ENCODE measurements around the gene SETBP1.

The SETBP1 gene

DNA sequence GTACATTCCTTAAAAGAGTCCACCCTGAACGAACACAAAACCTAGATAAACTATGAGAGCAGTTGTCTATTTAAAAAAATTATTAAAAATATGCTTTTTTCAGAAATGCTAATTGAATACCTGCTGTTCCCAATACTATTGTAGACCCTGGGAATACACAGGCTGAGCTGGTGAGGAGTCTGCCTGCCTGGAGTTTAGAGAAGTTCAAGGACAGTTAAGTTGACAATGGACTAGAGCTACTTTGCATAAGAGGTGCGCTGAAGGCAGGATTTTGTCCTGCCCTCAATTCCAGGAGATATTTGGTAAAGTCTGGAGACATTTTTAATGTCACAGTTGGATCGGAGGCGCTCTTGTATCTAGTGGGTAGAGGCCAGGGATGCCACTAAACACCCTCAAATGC lies 110.2 kb downstream of the SETBP1 start:
- ChIA-PET CTCF (no interaction called here), POLR2A (no interaction called here)
- TF ChIP-seq HOXA7 (CRISPR knock-in tag; IDR thresholded peaks at IDR 0.05; ENCODE audit: borderline replicate concordance), result no peak
- TF ChIP-seq ZXDB (tag by site-specific recombination; IDR thresholded peaks at IDR 0.05), result no peak
- TF ChIP-seq ZBTB17 (tag by site-specific recombination; IDR thresholded peaks at IDR 0.05), result no peak
- TF ChIP-seq MZF1 (tag by site-specific recombination; IDR thresholded peaks at IDR 0.05; ENCODE audit: borderline replicate concordance), result no peak
- no peak for TF ChIP-seq ZNF48 (tag by site-specific recombination; IDR thresholded peaks at IDR 0.05)
- TF ChIP-seq, protein P1, sequence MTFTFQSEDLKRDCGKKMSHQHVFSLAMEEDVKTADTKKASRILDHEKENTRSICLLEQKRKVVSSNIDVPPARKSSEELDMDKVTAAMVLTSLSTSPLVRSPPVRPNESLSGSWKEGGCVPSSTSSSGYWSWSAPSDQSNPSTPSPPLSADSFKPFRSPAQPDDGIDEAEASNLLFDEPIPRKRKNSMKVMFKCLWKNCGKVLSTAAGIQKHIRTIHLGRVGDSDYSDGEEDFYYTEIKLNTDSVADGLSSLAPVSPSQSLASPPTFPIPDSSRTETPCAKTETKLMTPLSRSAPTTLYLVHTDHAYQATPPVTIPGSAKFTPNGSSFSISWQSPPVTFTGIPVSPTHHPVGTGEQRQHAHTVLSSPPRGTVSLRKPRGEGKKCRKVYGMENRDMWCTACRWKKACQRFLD (tag by site-specific recombination; IDR thresholded peaks at IDR 0.05), result no peak
- TF ChIP-seq, protein P2, sequence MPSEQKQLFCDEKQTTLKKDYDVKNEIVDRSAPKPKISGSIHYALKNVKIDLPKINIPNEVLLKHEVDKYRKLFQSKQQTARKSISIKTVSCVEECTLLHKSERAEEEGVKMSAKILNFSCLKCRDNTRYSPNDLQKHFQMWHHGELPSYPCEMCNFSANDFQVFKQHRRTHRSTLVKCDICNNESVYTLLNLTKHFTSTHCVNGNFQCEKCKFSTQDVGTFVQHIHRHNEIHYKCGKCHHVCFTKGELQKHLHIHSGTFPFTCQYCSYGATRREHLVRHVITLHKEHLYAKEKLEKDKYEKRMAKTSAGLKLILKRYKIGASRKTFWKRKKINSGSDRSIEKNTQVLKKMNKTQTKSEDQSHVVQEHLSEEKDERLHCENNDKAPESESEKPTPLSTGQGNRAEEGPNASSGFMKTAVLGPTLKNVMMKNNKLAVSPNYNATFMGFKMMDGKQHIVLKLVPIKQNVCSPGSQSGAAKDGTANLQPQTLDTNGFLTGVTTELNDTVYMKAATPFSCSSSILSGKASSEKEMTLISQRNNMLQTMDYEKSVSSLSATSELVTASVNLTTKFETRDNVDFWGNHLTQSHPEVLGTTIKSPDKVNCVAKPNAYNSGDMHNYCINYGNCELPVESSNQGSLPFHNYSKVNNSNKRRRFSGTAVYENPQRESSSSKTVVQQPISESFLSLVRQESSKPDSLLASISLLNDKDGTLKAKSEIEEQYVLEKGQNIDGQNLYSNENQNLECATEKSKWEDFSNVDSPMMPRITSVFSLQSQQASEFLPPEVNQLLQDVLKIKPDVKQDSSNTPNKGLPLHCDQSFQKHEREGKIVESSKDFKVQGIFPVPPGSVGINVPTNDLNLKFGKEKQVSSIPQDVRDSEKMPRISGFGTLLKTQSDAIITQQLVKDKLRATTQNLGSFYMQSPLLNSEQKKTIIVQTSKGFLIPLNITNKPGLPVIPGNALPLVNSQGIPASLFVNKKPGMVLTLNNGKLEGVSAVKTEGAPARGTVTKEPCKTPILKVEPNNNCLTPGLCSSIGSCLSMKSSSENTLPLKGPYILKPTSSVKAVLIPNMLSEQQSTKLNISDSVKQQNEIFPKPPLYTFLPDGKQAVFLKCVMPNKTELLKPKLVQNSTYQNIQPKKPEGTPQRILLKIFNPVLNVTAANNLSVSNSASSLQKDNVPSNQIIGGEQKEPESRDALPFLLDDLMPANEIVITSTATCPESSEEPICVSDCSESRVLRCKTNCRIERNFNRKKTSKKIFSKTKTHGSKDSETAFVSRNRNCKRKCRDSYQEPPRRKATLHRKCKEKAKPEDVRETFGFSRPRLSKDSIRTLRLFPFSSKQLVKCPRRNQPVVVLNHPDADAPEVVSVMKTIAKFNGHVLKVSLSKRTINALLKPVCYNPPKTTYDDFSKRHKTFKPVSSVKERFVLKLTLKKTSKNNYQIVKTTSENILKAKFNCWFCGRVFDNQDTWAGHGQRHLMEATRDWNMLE (tag by site-specific recombination; conservative IDR thresholded peaks at IDR 0.05; ENCODE audit: low read depth), result no peak
- TF ChIP-seq ZNF530 (tag by site-specific recombination; IDR thresholded peaks at IDR 0.05; ENCODE audit: low read depth), result no peak
- no peak for TF ChIP-seq ZNF2 (tag by site-specific recombination; IDR thresholded peaks at IDR 0.05)
- TF ChIP-seq, protein P3, sequence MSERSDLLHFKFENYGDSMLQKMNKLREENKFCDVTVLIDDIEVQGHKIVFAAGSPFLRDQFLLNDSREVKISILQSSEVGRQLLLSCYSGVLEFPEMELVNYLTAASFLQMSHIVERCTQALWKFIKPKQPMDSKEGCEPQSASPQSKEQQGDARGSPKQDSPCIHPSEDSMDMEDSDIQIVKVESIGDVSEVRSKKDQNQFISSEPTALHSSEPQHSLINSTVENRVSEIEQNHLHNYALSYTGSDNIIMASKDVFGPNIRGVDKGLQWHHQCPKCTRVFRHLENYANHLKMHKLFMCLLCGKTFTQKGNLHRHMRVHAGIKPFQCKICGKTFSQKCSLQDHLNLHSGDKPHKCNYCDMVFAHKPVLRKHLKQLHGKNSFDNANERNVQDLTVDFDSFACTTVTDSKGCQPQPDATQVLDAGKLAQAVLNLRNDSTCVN (tag by site-specific recombination; optimal IDR thresholded peaks at IDR 0.05), result no peak
- no peak for TF ChIP-seq SP7 (tag by site-specific recombination; IDR thresholded peaks at IDR 0.05)
- TF ChIP-seq, protein P4, sequence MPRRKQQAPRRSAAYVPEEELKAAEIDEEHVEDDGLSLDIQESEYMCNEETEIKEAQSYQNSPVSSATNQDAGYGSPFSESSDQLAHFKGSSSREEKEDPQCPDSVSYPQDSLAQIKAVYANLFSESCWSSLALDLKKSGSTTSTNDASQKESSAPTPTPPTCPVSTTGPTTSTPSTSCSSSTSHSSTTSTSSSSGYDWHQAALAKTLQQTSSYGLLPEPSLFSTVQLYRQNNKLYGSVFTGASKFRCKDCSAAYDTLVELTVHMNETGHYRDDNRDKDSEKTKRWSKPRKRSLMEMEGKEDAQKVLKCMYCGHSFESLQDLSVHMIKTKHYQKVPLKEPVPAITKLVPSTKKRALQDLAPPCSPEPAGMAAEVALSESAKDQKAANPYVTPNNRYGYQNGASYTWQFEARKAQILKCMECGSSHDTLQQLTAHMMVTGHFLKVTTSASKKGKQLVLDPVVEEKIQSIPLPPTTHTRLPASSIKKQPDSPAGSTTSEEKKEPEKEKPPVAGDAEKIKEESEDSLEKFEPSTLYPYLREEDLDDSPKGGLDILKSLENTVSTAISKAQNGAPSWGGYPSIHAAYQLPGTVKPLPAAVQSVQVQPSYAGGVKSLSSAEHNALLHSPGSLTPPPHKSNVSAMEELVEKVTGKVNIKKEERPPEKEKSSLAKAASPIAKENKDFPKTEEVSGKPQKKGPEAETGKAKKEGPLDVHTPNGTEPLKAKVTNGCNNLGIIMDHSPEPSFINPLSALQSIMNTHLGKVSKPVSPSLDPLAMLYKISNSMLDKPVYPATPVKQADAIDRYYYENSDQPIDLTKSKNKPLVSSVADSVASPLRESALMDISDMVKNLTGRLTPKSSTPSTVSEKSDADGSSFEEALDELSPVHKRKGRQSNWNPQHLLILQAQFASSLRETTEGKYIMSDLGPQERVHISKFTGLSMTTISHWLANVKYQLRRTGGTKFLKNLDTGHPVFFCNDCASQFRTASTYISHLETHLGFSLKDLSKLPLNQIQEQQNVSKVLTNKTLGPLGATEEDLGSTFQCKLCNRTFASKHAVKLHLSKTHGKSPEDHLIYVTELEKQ (tag by site-specific recombination; IDR thresholded peaks at IDR 0.05; ENCODE audit: borderline replicate concordance), result no peak

DNA sequence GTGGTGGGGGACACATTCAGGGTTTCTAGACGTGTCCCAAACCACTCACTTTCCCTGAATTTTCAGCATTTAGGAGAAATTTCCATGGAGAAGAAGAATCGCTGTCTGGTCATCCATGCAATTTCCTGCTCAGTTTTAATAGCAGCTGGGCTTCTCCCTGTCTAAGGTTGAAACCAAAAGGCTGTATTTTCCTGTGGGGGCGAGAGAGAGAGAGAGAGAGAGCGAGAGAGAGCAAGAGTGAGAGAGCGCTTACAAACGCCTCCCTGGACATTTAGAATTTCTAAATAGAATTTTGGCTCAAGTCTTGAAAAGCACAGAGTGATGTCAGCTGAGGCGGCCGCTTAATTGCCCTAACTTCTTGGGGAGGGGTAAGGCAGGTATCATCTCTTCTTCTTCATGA lies 110.8 kb downstream of the SETBP1 start:
- Histone ChIP-seq H3K4me3 (ENCODE audit: low read depth, low read length) (no peak overlapping the region), H3K4me1 (ENCODE audit: control insufficient read depth, insufficient read depth, low read length) (peaks cover 29% of the 10 kb centered on the region), H3K27ac (ENCODE audit: extremely low read depth, low read depth, low read length) (no peak overlapping the region), H3K9me3 (ENCODE audit: control insufficient read depth, insufficient read depth, low read depth, low read length) (no peaks in the 10 kb centered on the region), H3K36me3 (ENCODE audit: control insufficient read depth in 2 of 2, insufficient read depth in 1 of 2, low read length in 2 of 2) (no peaks in the 10 kb centered on the region)
- ChIA-PET CTCF (no interaction called here), POLR2A (no interaction called here)
- TF ChIP-seq SP2 (tag by site-specific recombination; IDR thresholded peaks at IDR 0.05), result no peak
- TF ChIP-seq ZFHX2 (tag by site-specific recombination; conservative IDR thresholded peaks at IDR 0.05), result no peak
- no peak for TF ChIP-seq ZNF202 (tag by site-specific recombination; IDR thresholded peaks at IDR 0.05; ENCODE audit: borderline replicate concordance)
- TF ChIP-seq KLF1 (tag by site-specific recombination; IDR thresholded peaks at IDR 0.05), result no peak
- no peak for TF ChIP-seq ZNF184 (tag by site-specific recombination; IDR thresholded peaks at IDR 0.05)
- no peak for TF ChIP-seq ZNF548 (tag by site-specific recombination; IDR thresholded peaks at IDR 0.05)
- TF ChIP-seq ZNF274 (IDR thresholded peaks at IDR 0.05; ENCODE audit: low read length), result no peak
- no peak for TF ChIP-seq ZNF274 (tag by site-specific recombination; IDR thresholded peaks at IDR 0.05; ENCODE audit: borderline replicate concordance)
- TF ChIP-seq ZNF629 (tag by site-specific recombination; IDR thresholded peaks at IDR 0.05), result no peak
- TF ChIP-seq SETDB1 (IDR thresholded peaks at IDR 0.05; ENCODE audit: insufficient read length, low read length), result no peak
- TF ChIP-seq ZFP41 (tag by site-specific recombination; IDR thresholded peaks at IDR 0.05; ENCODE audit: borderline replicate concordance), result no peak
- no peak for TF ChIP-seq ZNF785 (tag by site-specific recombination; IDR thresholded peaks at IDR 0.05)

More for the DNA sequence above, 110.2 kb downstream of the SETBP1 start:
- no peaks in the 10 kb centered on the region for H3K9me3 ChIP-seq (ENCODE audit: control insufficient read depth, insufficient read depth, low read depth, low read length)
- H3K27ac ChIP-seq (ENCODE audit: extremely low read depth, low read depth, low read length), result no peak overlapping the region
- H3K4me1 ChIP-seq (ENCODE audit: control insufficient read depth, insufficient read depth, low read length), result peaks cover 29% of the 10 kb centered on the region
- H3K36me3 ChIP-seq (ENCODE audit: control insufficient read depth in 2 of 2, insufficient read depth in 1 of 2, low read length in 2 of 2), result no peaks in the 10 kb centered on the region
- no peak overlapping the region for H3K4me3 ChIP-seq (ENCODE audit: low read depth, low read length)
